Ectodermal cell (in vitro differentiated cells): ENCODE data around the gene CRCP.
"Not testable (repeated sequence)": the region's sequence is repeated elsewhere in the genome, so short reads cannot be mapped to it uniquely, and the experiment has no call there.

Experiments
- H3K27ac ChIP-seq: 2 replicates; pipeline ENCODE4 v1.7.0; 2013; ENCODE audit warnings: mild to moderate bottlenecking, low read depth, low read length; ENCODE audit not compliant: insufficient read depth, poor library complexity, severe bottlenecking
- H3K27me3 ChIP-seq: 2 replicates; pipeline ENCODE4 v1.7.0; 2013; ENCODE audit warnings: mild to moderate bottlenecking, low read length; ENCODE audit not compliant: insufficient read depth, control insufficient read depth, poor library complexity, severe bottlenecking
- H3K36me3 ChIP-seq: one replicate; pipeline ENCODE4 v1.7.0; 2013; ENCODE audit warnings: low read length; ENCODE audit not compliant: control insufficient read depth, insufficient read depth
- H3K4me1 ChIP-seq: one replicate; pipeline ENCODE4 v1.7.0; 2013; ENCODE audit warnings: low read length; ENCODE audit not compliant: control insufficient read depth, insufficient read depth
- H3K4me3 ChIP-seq: 2 replicates; pipeline ENCODE4 v1.7.0; 2013; ENCODE audit warnings: low read depth, low read length, control low read depth; ENCODE audit not compliant: insufficient read depth
- H3K9me3 ChIP-seq: 2 replicates; pipeline ENCODE4 v1.7.0; 2013; ENCODE audit warnings: mild to moderate bottlenecking, low read length, moderate library complexity; ENCODE audit not compliant: control insufficient read depth
- WGBS, 2 experiments: methylation state at CpG; one replicate each; pipeline ENCODE4 v1.1.7; 2013; ENCODE audit warnings: missing lambda C conversion rate in 2 of 2; 5-methylcytosine and 5-hydroxymethylcytosine counted together

The CRCP gene

DNA sequence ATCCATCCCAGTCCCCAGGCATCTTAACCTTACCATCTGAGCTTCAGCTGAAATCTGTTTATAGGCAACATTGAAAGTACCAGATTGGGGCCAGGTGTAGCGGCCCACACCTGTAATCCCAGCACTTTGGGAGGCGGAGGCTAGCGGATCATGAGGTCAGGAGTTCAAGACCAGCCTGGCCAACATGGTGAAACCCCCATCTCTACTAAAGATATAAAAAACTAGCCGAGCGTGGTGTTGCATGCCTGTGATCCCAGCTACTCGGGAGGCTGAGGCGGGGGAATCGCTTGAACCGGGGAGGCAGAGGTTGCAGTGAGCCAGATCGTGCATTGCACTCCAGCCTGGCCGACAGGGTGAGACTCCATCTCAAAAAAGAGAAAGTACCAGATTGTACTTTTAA, 39.0 kb downstream of the CRCP start:
- H3K27me3 ChIP-seq: no peaks in the 10 kb centered on the region
- H3K36me3 ChIP-seq: peaks cover 8% of the 10 kb centered on the region
- H3K9me3 ChIP-seq: no peaks in the 10 kb centered on the region
- no peak overlapping the region for H3K27ac ChIP-seq
- no peaks in the 10 kb centered on the region for H3K4me1 ChIP-seq
- H3K4me3 ChIP-seq: no peak overlapping the region
- 92 to 94% methylated on average over 11 of the region's 11 CpGs for WGBS, 2 experiments

DNA sequence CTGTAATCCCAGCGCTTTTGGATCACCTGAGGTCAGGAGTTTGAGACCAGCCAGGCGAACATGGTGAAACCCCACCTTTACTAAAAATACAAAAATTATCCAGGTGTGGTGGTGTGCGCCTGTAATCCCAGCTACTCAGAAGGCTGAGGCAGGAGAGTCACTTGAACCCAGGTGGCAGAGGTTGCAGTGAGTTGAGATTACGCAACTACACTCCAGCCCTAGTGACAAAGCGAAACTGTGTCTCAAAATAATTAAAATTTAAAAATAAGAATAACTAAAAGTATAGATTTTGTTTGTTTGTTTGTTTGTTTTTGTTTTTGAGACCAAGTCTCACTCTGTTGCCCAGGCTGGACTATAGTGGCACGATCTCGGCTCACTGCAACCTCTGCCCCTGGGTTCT, 41.4 kb downstream of the CRCP start:
- not testable (repeated sequence) for H3K36me3 ChIP-seq, H3K27me3 ChIP-seq, H3K27ac ChIP-seq, H3K9me3 ChIP-seq, H3K4me1 ChIP-seq, H3K4me3 ChIP-seq
- 94% methylated on average over 6 of the region's 7 CpGs for WGBS, 2 experiments

DNA sequence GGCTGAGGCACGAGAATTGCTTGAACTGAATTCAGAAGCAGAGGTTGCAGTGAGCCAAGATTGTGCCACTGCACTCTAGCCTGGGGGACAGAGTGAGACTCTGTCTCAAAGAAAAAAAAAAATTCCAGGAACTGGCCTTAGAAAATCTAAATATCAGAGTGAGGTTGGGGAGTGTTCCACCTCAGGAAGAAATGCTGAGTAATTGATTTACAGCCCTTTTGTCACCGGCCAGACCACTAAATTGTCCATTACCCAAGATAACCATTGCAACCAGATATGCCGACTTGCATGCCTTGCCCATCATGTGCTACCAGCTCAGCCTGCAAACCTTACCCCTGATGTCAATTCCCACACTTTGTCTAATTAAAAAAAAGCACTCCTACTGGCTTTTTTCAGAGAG, 42.4 kb downstream of the CRCP start:
- no peak overlapping the region for H3K27ac ChIP-seq
- no peaks in the 10 kb centered on the region for H3K9me3 ChIP-seq
- no peak overlapping the region for H3K4me3 ChIP-seq
- H3K4me1 ChIP-seq: no peaks in the 10 kb centered on the region
- H3K36me3 ChIP-seq: peaks cover 8% of the 10 kb centered on the region
- no peaks in the 10 kb centered on the region for H3K27me3 ChIP-seq
- 93 to 97% methylated on average over 3 of the region's 3 CpGs for WGBS, 2 experiments

DNA sequence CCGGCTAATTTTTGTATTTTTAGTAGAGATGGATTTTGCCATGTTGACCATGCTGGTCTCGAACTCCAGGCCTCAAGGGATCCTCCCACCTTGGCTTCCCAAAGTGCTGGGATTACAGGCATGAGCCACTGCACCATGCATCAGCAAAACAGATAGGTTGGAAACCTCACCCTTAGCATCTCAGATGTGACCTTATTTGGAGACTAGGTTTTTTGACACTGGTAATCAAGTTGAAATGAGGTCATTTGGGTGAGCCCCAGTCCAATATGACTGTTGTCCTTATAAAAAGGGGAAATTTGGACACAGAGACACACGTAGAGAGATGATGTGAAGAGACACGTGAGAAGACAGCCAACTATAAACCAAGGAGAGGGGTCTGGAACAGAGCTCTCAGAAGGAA, 48.0 kb downstream of the CRCP start:
- WGBS, 2 experiments: 90 to 93% methylated on average over 4 of the region's 4 CpGs
- H3K27ac ChIP-seq: no peak overlapping the region
- H3K27me3 ChIP-seq: no peaks in the 10 kb centered on the region
- H3K9me3 ChIP-seq: no peaks in the 10 kb centered on the region
- peaks cover 4% of the 10 kb centered on the region for H3K36me3 ChIP-seq
- no peaks in the 10 kb centered on the region for H3K4me1 ChIP-seq
- no peak overlapping the region for H3K4me3 ChIP-seq

DNA sequence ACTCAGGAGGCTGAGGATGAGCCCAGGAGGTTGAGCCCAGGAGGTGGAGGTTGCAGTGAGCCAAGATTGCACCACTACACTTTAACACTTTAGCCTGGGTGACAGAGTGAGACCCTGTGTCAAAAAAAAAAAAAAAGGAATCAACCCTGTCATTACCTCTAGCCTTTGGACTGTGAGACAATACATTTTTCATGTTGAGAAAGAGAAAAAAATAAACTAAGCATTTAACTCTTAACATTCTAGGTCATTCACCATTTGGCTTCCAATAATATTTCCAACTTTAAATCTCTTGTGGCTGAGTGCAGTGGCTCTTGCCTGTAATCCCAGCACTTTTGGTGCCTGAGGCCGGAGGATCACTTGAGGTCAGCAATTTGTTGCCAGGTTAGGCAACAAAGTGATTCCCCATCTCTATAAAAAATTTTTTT, 48.6 kb downstream of the CRCP start:
- H3K27me3 ChIP-seq: no peaks in the 10 kb centered on the region

DNA sequence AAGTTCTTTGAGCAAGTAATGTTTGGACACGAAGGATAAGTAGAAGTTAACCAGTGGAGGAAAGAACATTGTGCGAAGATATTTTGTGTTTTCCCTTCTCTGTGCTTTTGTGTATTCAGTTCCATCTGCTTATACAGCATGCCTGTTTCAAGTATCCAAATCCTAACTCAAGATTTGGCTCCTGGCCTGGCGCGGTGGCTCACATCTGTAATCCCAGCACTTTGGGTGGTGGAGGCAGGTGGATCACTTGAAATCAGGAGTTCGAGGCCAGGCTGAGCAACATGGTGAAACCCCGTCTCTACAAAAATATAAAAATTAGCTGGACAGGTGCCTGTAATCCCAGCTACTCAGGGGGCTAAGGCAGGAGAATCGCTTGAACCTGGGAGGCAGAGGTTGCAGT, 49.7 kb downstream of the CRCP start:
- Histone ChIP-seq H3K27ac (no peak overlapping the region), H3K36me3 (no peaks in the 10 kb centered on the region), H3K4me3 (no peak overlapping the region), H3K9me3 (no peaks in the 10 kb centered on the region), H3K4me1 (no peaks in the 10 kb centered on the region), H3K27me3 (no peaks in the 10 kb centered on the region)
- WGBS, 2 experiments: 89 to 95% methylated on average over 7 of the region's 7 CpGs

More for the DNA sequence above, 48.6 kb downstream of the CRCP start:
- H3K36me3 ChIP-seq: peaks cover 2% of the 10 kb centered on the region
- no peak overlapping the region for H3K4me3 ChIP-seq
- no peaks in the 10 kb centered on the region for H3K9me3 ChIP-seq
- no peak overlapping the region for H3K27ac ChIP-seq
- H3K4me1 ChIP-seq: no peaks in the 10 kb centered on the region
- whole genome bisulfite sequencing, 2 experiments: 88 to 92% methylated on average over 1 of the region's 1 CpG

DNA sequence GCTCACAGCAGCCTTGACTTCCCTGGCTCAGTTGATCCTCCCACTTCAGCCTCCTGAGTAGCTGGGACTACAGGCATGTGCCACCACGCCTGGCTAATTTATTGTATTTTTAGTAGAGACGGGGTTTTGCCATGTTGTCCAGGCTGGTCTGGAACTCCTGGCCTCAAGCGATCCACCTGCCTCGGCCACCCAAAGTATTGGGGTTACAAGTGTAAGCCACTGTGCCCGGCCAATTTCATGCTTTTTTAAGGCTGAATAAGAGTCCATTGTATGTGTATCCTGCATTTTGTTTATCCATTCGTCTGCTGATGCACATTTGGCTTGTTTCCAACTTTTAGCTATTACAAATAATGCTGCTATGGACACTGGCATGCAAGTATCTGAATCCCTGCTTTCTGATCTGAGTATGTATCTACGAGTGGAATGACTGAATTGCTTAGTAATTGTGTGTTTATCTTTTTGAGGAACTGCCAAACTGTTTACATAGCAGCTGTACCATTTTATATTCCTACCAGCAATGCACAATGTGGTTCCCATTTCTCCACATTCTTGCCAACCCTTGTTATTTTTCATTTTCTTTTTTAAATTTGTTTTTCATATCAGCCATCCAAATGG, 53.2 kb downstream of the CRCP start:
- no peaks in the 10 kb centered on the region for H3K9me3 ChIP-seq
- H3K4me1 ChIP-seq: no peaks in the 10 kb centered on the region
- H3K27me3 ChIP-seq: no peaks in the 10 kb centered on the region
- H3K36me3 ChIP-seq: no peaks in the 10 kb centered on the region
- no peak overlapping the region for H3K4me3 ChIP-seq
- no peak overlapping the region for H3K27ac ChIP-seq
- WGBS, 2 experiments: 91 to 94% methylated on average over 7 of the region's 7 CpGs

- Histone ChIP-seq H3K4me3 (no peak overlapping the region), H3K9me3 (no peaks in the 10 kb centered on the region), H3K27me3 (no peaks in the 10 kb centered on the region), H3K36me3 (no peaks in the 10 kb centered on the region), H3K4me1 (no peaks in the 10 kb centered on the region), H3K27ac (no peak overlapping the region)
- 88 to 94% methylated on average over 2 of the region's 2 CpGs for WGBS, 2 experiments
These were observed 55.0 kb downstream of the CRCP start for GRCh38 chr7:66169616-66170015.

GRCh38 chr7:66170309-66171231, 55.9 kb downstream of the CRCP start:
- Histone ChIP-seq H3K4me3 (no peak overlapping the region), H3K27ac (no peak overlapping the region), H3K27me3 (no peaks in the 10 kb centered on the region), H3K36me3 (no peaks in the 10 kb centered on the region), H3K9me3 (no peaks in the 10 kb centered on the region), H3K4me1 (no peaks in the 10 kb centered on the region)
- 82 to 84% methylated on average over 16 of the region's 16 CpGs for WGBS, 2 experiments

DNA sequence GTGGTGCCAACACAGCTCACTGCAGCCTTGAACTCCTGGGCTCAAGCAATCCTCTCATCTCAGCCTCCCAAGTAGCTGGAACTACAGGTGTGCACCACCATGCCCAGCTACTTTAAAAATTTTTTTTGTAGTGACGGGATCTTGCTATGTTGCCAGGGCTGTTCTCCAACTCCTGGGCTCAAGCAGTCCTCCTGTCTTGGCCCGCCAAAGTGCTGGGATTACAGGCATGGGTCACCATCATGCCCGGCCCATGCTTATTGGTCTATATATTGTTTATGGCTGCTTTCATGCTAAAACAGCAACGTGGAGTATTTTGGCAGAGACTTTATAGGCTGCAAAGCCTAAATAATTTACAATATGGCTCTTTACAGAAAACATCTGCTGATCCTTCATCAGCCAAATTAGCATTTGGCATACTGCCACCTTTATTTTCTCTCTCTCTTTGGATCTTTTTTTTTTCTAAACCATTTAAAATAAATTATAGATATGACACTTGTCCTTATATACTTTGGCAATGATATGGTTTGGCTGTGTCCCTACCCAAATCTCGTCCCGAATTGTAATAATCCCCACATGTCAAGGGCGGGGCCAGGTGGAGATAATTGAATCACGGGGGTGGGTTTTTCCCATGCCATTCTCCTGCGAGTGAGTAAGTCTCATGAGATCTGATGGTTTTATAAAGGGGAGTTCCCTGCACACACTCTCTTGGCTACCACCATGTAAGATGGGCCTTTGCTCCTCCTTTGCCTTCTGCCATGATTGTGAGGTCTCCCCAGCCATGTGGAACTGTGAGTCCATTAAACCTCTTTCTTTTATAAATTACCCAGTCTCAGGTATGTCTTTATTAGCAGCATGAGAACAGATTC, 58.1 kb downstream of the CRCP start:
- not testable (repeated sequence) for H3K36me3 ChIP-seq, H3K4me1 ChIP-seq, H3K4me3 ChIP-seq, H3K27me3 ChIP-seq, H3K9me3 ChIP-seq, H3K27ac ChIP-seq
- 89 to 90% methylated on average over 9 of the region's 9 CpGs for WGBS, 2 experiments
